ENCODE data around the gene MED15. TPM values are rescaled to one million over a fixed set of nuclear protein-coding genes. Genes with fewer than 3 reads are reported as not detected.

MED15 gene
- total RNA-seq, 4 donors from 2014 or later = 33.6 to 65.1 (median 36.1) TPM

DNA sequence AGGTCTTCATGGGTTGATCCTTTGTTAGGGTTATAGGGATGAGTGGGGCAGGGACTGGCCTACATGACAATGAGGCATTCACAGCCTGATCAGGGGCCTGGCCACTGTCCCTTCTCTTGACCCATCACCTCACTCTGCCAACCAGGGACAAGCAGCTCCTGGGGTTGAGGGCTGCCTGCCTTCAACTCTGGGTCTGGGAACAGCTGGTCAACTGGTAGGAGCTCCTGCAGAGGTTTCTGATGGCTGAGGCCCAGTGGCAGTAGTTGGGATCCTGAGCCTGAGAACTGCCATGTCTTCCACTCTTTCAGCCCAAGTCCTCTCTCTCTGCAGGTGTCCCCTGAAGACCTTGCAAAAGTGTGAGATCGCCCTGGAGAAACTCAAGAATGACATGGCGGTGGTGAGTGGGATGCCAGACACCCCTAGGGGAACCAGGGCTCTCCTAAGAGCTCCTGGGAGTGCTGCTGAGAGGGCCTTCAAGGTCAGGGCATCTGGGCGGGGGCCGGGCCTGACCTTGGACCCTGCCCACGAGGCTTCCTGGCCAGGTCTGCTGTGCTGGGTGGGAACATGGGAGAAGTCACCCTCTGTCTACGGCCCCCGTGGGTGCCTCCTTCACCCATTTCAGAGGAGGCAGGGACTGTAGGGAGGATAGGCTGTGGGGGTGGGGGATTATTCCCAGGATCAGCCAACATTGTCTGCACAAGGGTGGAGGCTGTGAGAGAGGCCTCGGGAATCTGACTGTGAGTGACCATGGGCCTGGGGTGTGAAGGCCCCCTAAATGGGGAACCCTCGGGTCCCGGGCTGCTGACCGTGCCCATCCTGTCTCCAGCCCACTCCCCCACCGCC lies 76.8 kb downstream of the MED15 start:
- no peaks in the 10 kb centered on the region for H3K27me3 ChIP-seq
- no peaks in the 10 kb centered on the region for H3K4me1 ChIP-seq
- H3K9me3 ChIP-seq = no peaks in the 10 kb centered on the region
- no peak overlapping the region for H3K27ac ChIP-seq
- peaks cover 53 to 54% of the 10 kb centered on the region in 2 donors for H3K36me3 ChIP-seq
- intact Hi-C loops (cut with DNase I) = no loop called here
- 87 to 89% methylated on average over 6 to 12 of the region's 12 CpGs for WGBS, 2 donors
- no peak for TF ChIP-seq POLR2A (IDR thresholded peaks at IDR 0.05)
- TF ChIP-seq CTCF (IDR thresholded peaks at IDR 0.05) = no peak
- H3K4me3 ChIP-seq (replicated peaks in 1 of 3) = no peak overlapping the region
- DNase-seq = no peak

DNA sequence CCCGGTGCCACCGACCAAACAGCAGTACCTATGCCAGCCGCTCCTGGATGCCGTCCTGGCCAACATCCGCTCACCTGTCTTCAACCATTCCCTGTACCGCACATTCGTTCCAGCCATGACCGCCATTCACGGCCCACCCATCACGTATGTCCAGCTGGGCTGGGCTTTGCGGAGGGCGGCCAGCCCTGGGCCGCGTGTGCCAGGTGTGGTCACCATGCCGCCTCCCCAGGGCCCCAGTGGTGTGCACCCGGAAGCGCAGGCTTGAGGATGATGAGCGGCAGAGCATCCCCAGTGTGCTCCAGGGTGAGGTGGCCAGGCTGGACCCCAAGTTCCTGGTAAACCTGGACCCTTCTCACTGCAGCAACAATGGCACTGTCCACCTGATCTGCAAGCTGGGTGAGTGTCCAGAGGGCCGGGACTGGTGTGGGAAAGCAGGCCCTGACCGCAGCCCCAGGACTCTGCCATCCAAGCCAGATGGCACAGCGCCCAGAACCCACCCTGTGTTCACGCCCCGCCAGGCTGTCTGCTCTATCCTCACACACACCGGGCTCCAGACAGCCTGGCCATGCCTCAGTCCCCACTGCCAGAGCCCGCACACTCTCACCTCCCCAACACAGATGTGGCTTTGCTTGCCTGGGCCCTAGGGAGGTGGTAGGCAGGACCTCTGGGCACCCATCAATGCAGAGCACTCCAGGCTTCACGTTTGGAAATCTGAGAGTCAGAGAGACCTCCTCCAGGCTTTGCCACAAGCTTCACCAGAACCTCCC lies 77.6 kb downstream of the MED15 start:
- Histone ChIP-seq H3K4me3 (replicated peaks in 1 of 3) (no peak overlapping the region), H3K27me3 (no peaks in the 10 kb centered on the region), H3K27ac (no peak overlapping the region), H3K4me1 (no peaks in the 10 kb centered on the region), H3K9me3 (no peaks in the 10 kb centered on the region), H3K36me3 (peaks cover 53 to 54% of the 10 kb centered on the region in 2 donors)
- intact Hi-C loops (cut with DNase I) = no loop called here
- TF ChIP-seq CTCF (IDR thresholded peaks at IDR 0.05) (no peak), POLR2A (IDR thresholded peaks at IDR 0.05) (no peak)
- DNase-seq = no peak
- 94 to 99% methylated on average over 14 to 22 of the region's 26 CpGs for WGBS, 2 donors

DNA sequence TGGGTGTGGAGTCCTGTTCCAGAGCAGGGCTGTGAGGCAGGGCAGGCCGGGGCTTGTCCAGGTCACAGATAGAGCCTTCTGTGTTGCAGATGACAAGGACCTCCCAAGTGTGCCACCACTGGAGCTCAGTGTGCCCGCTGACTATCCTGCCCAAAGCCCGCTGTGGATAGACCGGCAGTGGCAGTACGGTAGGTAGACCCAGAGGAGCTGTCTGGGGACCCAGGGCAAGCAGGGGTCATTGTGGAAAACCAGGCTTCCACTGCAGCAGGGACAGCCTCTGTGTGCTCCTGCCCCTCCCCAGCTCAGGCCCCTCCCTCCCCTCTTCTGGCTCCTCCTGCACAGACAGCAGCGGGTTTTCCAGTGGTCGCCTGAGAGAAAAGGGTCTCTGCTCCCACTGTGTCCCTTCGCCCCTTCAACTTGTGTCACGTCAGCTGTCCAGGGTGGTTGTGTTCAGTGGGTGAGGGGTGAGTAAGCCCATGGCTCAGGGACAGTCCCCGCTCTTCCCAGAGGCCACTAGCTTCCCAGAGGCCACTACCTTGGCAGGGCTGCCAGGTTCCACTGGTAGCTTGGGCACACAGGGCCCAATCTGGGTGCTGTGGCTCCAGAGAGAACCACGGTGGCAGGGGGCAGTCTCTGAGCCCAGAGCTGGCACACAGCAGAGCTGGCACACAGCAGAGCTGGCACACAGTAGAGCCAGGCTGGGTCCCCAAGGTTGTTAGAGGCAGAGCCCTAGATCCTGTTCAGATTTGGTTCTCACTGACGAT lies 78.4 kb downstream of the MED15 start:
- no peak for DNase-seq
- TF ChIP-seq POLR2A (IDR thresholded peaks at IDR 0.05) (no peak), CTCF (IDR thresholded peaks at IDR 0.05) (no peak)
- no peaks in the 10 kb centered on the region for H3K27me3 ChIP-seq
- peaks cover 53 to 54% of the 10 kb centered on the region in 2 donors for H3K36me3 ChIP-seq
- WGBS, 2 donors = 93 to 94% methylated on average over 6 to 8 of the region's 12 CpGs
- no peak overlapping the region for H3K4me3 ChIP-seq (replicated peaks in 1 of 3)
- no peak overlapping the region for H3K27ac ChIP-seq
- H3K9me3 ChIP-seq = no peaks in the 10 kb centered on the region
- intact Hi-C loops (cut with DNase I) = no loop called here
- H3K4me1 ChIP-seq = no peaks in the 10 kb centered on the region

DNA sequence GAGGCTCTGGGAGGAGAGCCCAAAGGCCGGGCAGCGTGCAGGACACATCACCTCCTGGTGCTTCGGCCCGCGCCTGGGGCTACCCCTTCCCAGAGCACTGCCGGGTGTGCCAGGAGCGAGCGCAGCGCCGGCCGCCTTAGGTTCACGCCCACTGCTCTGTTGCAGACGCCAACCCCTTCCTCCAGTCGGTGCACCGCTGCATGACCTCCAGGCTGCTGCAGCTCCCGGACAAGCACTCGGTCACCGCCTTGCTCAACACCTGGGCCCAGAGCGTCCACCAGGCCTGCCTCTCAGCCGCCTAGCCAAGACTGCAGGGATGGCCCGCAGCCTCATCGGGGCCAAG lies 79.0 kb downstream of the MED15 start:
- intact Hi-C loops (cut with DNase I) = no loop called here
- no peak overlapping the region for H3K27ac ChIP-seq
- H3K9me3 ChIP-seq = no peaks in the 10 kb centered on the region
- no peaks in the 10 kb centered on the region for H3K4me1 ChIP-seq
- H3K4me3 ChIP-seq (replicated peaks in 1 of 3) = no peak overlapping the region
- H3K27me3 ChIP-seq = no peaks in the 10 kb centered on the region
- no peak for DNase-seq
- peaks cover 53 to 54% of the 10 kb centered on the region in 2 donors for H3K36me3 ChIP-seq
- WGBS, 2 donors = 95 to 98% methylated on average over 20 to 22 of the region's 22 CpGs
- TF ChIP-seq POLR2A (IDR thresholded peaks at IDR 0.05) = no peak
- TF ChIP-seq CTCF (IDR thresholded peaks at IDR 0.05) = no peak
